ENCODE data around the gene ADAM12. TPM values are rescaled to one million over a fixed set of nuclear protein-coding genes. Genes with fewer than 3 reads are reported as not detected.

ADAM12 gene
- total and polyA plus RNA-seq, 2 donors (not counting 3 experiments of a cell fraction or from before 2014, with no cell fraction given) = 0.22 to 0.33 TPM

DNA sequence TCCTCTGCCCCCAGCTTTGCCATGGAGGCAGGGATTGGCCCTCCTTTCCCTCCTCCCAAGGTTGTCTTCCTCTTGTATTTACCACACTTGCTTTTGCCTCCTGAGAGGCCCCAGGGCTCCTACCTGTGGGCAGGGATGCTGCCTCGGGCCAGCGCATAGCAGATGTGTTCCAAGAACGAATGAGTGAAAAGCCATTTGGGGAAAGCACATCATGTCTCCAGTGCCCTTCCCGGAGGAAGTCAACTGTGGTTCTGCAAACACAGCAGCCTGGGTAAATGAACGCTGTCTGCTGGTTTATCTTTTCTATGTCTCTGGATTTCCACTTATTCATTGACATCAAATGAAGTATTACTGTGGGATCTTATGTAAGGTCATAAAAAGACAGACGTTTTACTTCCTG lies 330.2 kb downstream of the ADAM12 start:
- CTCF ChIA-PET = no interaction called here
- BruUV-seq (replicated peaks) = no TSS peak
- H3K4me3 ChIP-seq (replicated peaks in 1 of 3; ENCODE audit: insufficient read depth in 1 of 3, low read depth in 1 of 3, low read length in 3 of 3) = no peak overlapping the region
- POLR2A ChIA-PET = no interaction called here
- no peak overlapping the region for H2AFZ ChIP-seq (ENCODE audit: low read depth, low read length)
- H3K4me2 ChIP-seq (ENCODE audit: insufficient read depth, low read length) = no peak overlapping the region
- dilution Hi-C loops (cut with MboI; ENCODE audit: extremely low pct_ligation_motif_present, low sequenced_read_pairs) (no loop called here), intact Hi-C loops (cut with micrococcal nuclease) (no loop called here)
- H3K36me3 ChIP-seq (ENCODE audit: control insufficient read depth in 2 of 2, extremely low read depth in 1 of 2, insufficient read depth in 2 of 2, low read length in 2 of 2) = no peaks in the 10 kb centered on the region
- H3K27ac ChIP-seq (ENCODE audit: insufficient read depth, low read depth, low read length) = no peak overlapping the region
- no peak overlapping the region for H3K9ac ChIP-seq (replicated peaks; ENCODE audit: extremely low read depth, insufficient read depth, low read length)
- H3K79me2 ChIP-seq (ENCODE audit: control insufficient read depth, insufficient read depth, low read length) = no peaks in the 10 kb centered on the region
- TF ChIP-seq POLR2AphosphoS5 (IDR thresholded peaks at IDR 0.05; ENCODE audit: insufficient read depth, low read depth, low read length) (no peak), FOS (IDR thresholded peaks at IDR 0.05; ENCODE audit: borderline replicate concordance, insufficient read depth, low read length) (no peak), JUN (IDR thresholded peaks at IDR 0.05; ENCODE audit: borderline replicate concordance, insufficient read depth, insufficient read length, low read depth) (no peak), CTCF (IDR thresholded peaks at IDR 0.05; ENCODE audit: extremely low read depth in 1 of 2, insufficient read depth in 1 of 2, low read depth in 1 of 2, low read length in 2 of 2) (no peak), GATA2 (IDR thresholded peaks at IDR 0.05; ENCODE audit: insufficient read depth, insufficient read length, low read depth, low read length) (no peak), EZH2 (IDR thresholded peaks at IDR 0.05; ENCODE audit: borderline replicate concordance, low read depth, low read length, severe bottlenecking) (no peak), MYC (IDR thresholded peaks at IDR 0.05; ENCODE audit: low read depth, low read length) (no peak), MAX (IDR thresholded peaks at IDR 0.05; ENCODE audit: insufficient read depth, insufficient read length) (no peak)
- peaks cover 47% of the 10 kb centered on the region for H3K4me1 ChIP-seq (ENCODE audit: control insufficient read depth, extremely low read depth, insufficient read depth, low read length)
- DNase-seq (ENCODE audit: low read depth, low spot score) = no peak
- no peaks in the 10 kb centered on the region for H3K9me1 ChIP-seq (replicated peaks; ENCODE audit: control insufficient read depth, extremely low read depth, insufficient read depth, low read length)
- FAIRE-seq = no peak
- no peaks in the 10 kb centered on the region for H3K27me3 ChIP-seq (ENCODE audit: control insufficient read depth in 2 of 2, insufficient read depth in 2 of 2, low read length in 2 of 2)
- H3K9me3 ChIP-seq (replicated peaks; ENCODE audit: control insufficient read depth, insufficient read depth, low read length) = no peaks in the 10 kb centered on the region
- H4K20me1 ChIP-seq (replicated peaks; ENCODE audit: control insufficient read depth, extremely low read depth, insufficient read depth, low read length) = no peaks in the 10 kb centered on the region
